ENCODE results near the gene NDC1.
A peak's percentile ranks its signal among the peaks of the same experiment; 100 is the strongest.
"Not testable (repeated sequence)": the region's sequence is repeated elsewhere in the genome, so short reads cannot be mapped to it uniquely, and the experiment has no call there.

NDC1 gene, protein sequence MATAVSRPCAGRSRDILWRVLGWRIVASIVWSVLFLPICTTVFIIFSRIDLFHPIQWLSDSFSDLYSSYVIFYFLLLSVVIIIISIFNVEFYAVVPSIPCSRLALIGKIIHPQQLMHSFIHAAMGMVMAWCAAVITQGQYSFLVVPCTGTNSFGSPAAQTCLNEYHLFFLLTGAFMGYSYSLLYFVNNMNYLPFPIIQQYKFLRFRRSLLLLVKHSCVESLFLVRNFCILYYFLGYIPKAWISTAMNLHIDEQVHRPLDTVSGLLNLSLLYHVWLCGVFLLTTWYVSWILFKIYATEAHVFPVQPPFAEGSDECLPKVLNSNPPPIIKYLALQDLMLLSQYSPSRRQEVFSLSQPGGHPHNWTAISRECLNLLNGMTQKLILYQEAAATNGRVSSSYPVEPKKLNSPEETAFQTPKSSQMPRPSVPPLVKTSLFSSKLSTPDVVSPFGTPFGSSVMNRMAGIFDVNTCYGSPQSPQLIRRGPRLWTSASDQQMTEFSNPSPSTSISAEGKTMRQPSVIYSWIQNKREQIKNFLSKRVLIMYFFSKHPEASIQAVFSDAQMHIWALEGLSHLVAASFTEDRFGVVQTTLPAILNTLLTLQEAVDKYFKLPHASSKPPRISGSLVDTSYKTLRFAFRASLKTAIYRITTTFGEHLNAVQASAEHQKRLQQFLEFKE

DNA sequence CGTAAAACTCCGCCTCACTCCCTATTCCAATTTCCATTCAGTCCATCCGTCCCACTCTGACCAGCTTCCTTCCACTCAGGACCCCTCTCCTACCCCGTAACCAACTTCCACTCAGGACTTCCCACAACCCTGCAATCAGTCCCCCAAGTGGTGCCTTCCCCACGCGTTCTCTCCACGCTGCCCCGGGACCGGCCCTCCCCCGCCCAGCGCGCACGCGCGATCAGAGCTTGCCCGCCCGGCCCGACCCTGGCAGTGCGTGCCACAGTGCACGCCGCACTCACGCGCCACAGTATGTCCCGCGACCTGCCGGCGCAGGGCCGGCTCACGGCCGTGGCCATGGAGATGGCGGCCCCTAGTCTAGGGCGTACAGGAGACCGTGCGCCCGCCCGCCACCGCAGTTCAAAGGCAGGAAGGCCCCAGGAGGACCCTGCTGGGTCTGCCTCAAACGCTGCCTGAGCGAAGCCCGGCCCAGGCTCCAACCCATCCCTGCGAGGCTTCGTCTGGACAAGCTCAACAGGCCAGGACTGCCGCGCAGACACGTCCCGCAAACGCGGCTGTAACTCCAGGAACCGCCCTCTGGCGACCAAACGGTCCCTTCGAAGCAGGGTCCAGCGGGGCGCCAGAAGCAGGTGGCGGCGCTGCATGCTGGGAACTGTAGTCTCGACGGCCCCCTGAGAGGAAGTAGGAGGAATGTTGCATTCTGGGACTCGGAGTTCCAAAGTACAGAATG lies at the start of gene NDC1:
NDC1 (minus strand) TSS at position 373 of the 730 bp plus-strand sequence; CDS start at position 338, 35 bp downstream.
- DNase-seq, result peak; percentile 94 to 98 (median 97)

DNA sequence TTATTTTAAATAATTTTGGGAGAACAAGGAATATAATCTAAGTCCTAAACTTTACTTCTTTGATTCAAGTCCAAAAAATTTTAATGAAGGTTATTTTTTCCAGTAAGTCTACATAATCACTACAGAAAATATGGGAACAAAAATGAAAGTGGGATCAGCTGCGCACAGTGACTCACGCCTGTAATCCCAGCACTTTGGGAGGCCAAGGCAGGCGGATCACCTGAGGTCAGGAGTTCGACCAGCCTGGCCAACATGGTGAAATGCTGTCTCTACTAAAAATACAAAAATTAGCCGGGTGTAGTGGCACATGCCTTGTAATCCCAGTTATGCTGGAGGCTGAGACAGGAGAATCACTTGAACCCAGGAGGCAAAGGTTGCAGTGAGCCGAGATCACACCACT lies 45.5 kb upstream of the NDC1 start:
- DNase-seq, result not testable (repeated sequence)

DNA sequence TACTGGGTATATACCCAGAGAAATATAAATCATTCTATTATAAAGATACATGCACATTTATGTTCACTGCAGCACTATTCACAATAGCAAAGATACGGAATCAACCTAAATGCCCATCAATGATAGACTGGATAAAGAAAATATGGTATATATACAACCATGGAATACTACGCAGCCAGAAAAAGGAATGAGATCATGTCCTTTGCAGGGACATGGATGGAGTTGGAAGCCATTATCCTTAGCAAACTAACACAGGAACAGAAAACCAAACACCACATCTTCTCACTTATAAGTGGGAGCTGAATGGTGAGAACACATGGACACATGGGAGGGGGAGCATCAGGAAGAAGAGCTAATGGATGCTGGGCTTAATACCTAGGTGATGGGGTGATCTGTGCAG lies 43.8 kb upstream of the NDC1 start:
- not testable (repeated sequence) for DNase-seq

DNA sequence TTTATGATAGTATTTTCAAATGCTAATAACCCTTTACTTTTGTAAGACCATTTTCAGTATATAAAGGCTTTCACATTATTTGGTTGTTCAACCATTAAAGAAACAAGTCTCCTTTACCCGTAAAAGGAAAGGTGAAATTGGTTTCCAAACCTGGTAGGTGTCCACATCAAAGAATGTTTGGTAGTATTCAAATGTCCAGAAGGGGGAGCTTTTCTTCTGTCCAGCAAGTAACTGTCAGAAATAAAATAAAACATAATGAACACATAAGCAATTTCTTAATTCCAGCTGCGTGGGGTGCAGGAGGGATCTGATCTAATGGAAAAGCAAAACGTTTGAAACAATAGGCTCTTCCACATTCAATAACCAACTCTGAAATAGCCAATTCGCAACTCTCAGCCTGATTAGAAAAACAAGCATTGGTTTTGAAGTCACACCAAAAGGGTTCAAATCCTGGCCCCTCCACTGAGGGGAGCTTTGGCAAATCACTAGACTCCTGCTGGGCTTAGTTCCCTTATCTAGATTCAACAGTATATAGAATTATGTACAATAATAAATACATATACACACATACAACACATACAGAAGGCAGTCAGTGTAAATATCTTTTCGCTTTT lies 40.5 kb upstream of the NDC1 start:
- DNase-seq, result peak; percentile 18 to 73 (median 39)

DNA sequence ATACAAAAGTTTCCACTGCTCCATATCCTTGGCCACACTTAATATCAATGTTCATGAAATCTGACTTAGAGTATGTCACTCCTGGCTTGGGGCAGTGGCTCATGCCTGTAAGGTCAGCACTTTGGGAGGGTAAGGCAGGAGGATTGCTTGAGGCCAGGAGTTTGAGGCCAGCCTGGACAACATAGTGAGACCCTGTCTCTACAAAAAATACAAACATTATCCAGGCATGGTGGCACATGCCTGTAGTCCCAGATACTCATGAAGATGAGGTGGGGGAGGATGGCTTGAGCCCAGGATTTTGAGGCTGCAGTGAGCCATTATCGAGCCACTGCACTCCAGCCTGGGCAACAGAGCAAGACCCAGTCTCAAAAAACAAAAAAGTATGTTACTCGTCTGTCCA lies 37.1 kb upstream of the NDC1 start:
- DNase-seq, result not testable (repeated sequence)

DNA sequence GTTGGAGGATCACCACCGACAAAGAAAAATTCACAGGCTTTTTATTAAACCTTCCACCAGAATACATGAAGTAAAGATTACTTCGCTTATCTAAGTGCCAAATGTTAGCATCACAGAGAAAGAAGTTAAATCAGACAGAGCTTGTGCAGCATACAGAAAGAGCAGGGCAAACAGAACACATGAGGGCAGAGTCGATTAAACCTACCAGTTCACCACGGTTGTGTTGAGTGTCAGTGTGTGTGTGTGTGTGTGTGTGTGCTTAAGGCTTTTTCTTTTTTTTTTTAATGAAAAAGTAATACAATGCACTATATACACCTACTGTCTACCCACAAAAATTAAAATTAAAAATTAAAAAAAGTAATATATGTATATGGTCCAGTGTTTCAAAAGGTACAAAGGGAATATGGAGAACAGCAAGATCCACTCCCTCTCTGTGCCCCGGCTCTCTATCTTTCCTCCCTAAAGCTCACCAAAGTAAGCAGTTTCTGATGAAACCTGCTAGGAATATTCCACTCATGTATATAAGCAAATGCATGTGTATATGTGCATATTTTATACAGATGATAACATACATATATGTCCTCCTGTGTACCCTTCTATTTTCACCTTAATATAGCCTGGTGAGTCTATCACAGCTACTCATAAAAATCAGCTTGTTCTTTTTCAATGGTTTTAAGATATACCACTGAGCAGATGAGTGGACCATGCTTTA lies 33.8 kb upstream of the NDC1 start:
- no peak for DNase-seq

DNA sequence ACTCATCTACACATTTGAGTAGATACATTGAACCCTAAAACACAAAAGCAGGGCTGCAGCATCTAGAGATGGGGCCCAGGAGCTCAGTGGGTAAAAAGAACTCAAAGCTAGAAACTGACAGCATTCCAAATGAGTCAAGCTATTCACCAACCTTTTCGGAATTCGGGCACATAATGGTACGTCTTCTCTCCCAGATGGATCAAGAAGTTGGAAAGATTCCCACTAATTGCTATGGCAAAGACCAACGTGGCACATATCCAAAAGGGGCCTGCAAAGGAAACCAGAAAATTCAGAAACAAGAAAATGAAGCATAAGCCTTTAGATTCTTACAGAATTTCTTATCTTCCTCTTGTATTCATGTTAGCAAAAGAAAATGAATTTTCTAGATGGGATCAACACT lies 33.1 kb upstream of the NDC1 start:
- DNase-seq, result no peak

DNA sequence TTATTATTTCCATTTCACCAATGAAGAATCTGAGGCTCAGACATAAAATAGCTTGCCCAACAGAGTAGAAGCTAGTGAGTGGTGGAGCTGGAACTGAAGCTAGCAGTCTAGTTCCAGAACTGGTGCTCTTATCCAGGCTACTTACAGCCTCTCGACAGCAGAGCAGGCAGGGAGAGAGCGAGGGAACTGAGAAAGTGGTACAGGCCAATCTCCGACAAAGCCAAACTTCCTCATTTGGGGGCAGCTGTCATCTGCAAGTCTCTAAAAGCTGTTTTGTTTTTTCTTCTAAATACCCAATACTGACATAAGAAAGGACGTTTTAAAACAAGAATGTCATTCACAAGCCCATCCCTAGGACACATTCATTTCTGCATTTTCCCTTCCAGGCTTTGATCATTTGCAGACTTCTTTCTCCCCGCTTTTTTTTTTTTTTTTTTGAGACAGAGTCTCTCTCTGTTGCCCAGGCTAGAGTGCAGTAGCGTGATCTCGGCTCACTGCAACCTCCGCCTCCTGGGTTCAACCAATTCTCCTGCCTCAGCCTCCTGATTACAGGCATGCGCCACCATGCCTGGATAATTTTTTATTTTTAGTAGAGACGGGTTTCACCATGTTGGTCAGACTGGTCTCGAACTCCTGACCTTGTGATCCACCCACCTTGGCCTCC lies 31.5 kb upstream of the NDC1 start:
- no peak for DNase-seq

DNA sequence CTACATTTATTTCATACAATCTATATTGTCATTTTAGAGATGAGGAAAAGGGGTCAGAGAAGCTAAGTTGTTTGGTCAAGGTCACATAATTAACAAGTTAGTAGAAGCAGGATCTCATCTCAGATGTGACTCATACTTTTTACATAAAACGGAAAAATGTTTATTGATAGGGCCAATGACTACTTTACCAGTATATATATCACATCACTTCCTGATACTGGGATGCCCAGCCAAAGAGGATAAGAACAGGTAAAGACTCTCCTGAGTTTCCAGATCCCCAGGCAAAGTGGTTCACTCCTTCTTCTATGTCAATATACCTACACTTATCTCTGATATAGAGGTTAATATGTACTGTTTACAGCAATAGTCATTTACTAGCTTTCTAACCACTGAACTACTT lies 30.5 kb upstream of the NDC1 start:
- no peak for DNase-seq

DNA sequence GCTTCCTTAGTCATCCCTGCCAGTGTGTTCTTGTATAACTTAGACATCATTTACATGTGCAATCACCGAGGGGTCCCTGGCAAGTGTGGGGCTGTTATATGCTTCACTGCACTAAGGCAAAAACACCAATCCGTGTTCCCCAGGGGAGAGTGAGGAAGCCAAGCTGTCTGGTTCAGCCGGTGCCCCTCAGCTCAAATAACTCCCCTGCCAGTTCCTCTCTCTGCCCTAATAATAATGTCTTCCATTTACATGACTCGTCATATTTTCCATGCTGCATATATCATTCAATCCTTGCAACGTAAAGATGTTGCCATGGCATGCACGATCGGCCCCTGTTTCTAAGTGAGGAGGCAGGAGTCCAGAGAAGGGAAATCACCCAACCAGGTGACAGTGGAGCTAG lies 24.4 kb upstream of the NDC1 start:
- no peak for DNase-seq

DNA sequence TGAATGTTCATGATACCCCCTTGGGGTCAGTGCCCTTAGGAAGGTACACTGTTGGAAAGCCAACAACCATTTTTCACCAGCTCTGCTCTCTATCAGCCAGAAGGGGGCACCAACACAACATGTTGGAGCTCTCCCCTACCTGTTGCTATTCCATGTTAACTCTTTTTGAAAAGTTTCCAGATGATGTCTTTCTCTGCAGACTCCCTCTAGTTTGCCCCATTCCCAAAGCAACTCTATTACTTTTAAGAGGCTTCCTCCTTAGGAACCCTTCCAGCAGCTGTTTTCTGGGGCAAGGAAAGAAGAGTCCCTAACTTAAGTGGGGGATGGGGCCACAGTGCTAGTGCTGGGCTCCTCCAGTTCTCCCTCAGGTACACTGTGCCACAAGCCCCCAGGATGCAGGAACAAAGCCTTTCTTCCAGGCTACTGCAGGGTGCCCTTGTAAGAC lies 22.9 kb upstream of the NDC1 start:
- DNase-seq, result peak; percentile 40 to 76 (median 52)

DNA sequence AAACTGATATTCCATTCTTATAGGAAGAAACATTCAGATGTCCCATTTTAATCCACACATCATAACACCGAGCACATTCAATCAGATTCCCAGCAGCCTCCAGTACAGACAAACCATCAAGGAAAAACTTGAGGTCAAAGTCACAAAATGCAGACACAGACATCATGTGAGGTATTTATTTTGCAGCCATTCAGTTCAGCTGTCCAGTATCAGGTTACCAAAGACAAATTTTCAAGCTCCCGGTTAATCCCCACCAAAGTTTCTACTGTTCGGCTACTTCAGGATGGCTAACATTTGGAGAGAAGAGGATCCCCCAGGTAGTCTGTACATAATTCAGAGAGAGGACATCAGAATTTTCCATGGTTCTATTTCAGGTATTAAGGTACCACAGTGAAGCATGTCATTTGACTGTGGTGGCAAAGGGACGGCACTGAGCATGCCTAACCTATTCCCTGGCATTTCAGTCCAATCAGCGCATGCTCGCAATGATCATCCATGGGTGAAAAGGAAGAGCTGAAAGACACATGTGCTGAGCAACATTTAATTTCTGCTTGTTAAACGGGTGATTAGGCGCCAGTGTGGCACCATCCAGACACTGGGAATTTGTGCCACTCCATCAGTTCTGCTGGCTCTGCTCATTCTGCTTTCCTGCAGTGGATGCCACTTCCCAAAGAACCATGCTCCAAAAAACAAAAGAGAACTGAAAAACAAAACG lies 13.6 kb upstream of the NDC1 start:
- no peak for DNase-seq

DNA sequence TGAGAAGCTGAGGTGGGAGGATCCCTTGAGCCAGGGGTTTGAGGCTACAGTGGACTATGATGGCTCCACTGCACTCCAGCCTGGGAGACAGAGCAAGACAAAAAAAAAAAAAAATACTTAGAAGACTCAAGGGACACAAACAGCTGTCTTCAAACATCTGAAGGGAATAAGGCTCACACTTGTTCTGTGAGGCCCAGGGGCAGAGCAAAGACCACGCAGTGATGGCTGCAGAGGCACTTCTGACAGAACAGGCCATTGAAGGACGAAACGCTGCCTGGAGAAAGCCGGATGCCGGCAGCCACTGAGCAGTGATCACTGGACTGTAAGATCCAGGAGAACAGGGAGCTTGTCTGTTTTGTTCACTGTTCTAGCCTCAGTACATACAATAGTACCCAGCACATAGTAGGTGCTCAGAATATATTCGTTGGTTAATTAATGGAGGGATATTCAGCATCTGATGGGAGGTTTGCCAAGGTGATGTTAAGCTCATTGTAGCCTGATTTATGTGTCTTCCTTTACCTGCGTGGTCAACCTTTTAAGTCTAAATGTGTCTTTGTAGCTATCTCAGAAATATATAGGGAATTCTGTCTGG lies 12.1 kb upstream of the NDC1 start:
- DNase-seq, result no peak

DNA sequence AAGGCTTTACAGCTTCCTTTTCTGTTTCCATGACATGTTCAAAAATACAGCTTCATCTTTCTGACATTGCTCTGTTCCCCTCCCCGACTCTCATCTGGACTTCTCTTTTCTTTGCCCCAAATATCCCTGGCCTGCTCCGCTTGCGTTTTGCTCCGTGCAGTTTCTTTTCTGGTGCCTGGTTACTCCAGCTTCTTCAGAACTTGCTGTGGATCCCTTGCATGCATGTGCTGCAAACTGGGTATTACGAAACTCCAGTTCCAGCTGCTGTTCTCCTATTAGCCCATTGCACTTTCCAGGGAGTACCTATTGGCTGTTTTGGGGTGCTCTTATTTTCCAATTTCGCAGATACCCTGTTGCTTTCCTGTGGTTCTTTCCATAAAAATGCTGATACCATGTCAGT lies 9.9 kb upstream of the NDC1 start:
- no peak for DNase-seq

DNA sequence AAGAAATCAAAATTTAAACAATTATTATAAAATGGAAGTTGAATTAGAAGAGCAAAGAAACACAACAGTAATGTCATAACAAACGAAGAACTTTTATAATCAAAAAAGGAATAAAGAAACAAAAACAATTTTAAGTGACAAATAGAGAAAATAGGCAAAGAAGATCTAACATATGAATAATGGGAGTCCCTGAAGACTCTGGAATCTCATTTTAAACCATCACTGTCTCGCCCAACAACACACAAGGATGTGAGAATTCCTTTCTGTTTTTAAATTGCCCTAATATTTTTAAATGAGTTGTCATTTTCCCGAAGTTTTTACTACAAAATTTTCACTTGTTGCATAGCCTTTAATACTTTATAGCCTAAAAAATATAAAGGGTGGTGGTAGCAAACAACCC lies 4.3 kb upstream of the NDC1 start:
- no peak for DNase-seq

DNA sequence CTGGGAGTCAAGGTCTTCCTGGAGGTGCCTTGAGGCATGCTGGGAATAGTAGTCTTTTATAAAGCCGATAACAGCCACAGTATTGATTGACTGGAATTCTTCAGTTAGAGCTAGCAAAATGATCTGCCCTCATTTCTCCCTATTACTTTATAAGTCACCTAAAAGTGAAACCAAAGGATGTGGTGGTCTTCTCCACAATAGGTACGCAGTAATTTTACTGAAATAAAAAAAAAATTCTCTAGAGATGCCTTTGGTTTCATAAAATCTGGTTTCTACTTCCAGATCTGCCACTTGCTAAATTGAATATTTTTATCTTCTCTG lies 518 bp upstream of the NDC1 start:
- no peak for DNase-seq

DNA sequence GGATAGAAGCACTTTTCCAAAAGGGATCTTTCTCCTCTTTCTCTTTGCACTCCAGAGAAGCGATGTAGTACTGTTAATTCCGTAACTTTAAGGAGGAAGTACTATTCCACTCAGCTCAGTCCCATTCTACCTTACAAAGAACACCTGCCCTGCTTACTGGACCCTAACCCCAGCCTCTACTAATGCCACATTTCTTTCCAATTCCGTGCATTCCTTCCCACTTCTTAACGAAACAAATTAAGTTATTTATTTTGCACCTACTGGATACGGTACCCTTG lies 511 bp downstream of the NDC1 start:
- DNase-seq, result no peak

DNA sequence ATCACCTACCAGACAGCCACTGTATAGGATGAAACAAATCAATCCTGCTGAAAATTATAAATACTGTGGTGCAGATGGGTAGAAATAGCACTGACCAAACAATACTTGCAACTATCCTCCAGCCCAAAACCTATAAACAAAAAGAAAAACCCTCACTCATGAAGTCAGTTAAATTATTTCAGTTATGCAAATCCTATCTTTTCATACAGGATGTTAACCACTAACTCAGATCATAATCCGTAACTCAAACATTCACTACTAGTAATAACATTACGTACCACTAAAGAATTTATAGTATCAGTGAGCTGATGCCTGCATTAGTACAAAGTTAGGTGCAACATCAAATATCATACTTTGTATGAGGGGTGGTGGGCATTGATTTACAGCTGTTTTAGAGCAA lies 2.6 kb downstream of the NDC1 start:
- DNase-seq, result no peak

DNA sequence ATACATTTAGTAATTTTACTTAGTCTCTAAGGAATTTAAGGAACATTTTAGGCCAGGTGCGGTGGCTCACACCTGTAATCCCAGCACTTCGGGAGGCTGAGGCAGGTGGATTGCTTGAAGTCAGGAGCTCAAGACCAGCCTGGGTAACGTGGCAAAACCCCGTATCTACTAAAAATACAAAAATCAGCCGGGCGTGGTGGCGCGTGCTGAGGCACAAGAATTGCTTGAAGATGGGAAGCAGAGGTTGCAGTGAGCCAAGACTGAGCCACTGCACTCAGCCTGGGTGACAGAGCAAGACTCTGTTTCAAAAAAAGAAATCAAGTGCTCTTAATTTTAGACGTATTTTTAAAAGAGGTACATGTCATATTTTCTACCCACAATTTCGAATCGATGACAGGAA lies 3.3 kb downstream of the NDC1 start:
- DNase-seq, result no peak

DNA sequence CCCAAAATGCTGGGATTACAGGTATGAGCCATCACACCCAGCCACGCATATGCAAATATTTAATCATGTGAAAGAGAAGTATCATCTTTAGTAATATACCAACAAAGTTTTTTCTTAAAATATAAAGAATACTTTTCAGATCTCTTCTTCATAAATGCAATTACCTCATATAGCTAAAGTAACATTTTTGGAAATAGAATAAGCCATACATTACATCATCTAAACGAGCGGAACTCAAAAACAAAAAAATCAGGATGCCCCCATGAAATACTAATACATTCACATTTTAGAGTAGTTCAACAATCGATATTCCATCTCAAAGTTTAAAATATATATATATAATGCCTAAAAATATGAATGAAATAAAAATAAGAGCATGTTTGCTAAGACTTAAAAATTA lies 4.7 kb downstream of the NDC1 start:
- DNase-seq, result no peak

DNA sequence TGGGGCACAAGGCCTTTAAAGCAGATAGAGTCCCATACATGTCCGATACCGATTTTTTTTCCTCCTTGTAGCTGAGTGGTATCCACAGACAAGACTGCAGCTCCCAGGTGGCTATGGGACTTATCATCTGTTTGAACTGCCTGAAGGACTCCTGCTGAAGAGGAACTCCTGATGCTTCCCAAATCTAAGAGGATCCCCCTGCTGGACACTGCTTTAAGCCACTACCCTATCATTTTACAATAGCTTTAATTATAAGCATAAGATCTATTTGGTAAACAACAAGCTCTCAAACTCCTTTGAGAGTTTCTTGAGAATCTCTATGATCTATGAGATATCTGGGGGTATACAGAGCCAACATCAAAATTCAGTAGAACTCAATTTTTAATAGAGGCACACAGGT lies 11.7 kb downstream of the NDC1 start:
- DNase-seq, result peak in 1 of 3 experiments; percentile 4

All from NCI-H1417 (cell line).